ENCODE results near the gene RBM33. TPM values are rescaled to one million over a fixed set of nuclear protein-coding genes. Genes with fewer than 3 reads are reported as not detected.
"Not testable (repeated sequence)": the region's sequence is repeated elsewhere in the genome, so short reads cannot be mapped to it uniquely, and the experiment has no call there.

Gene RBM33
- total and polyA plus RNA-seq, 2 of the 8 experiments (the other 6 are each of a cell fraction or from before 2014, with no cell fraction given): 16.5 to 64.6 TPM

GRCh38 chr7:155685791-155686160 lies 41.3 kb downstream of the RBM33 start (continued):
- no peak for TF ChIP-seq NRF1 (IDR thresholded peaks at IDR 0.05; ENCODE audit: low read depth, low read length)
- TF ChIP-seq SIRT6 (IDR thresholded peaks at IDR 0.05; ENCODE audit: low read length): no peak
- no peak for TF ChIP-seq TCF12 (IDR thresholded peaks at IDR 0.05; ENCODE audit: low read depth, low read length)
- no peak for TF ChIP-seq CTCF (IDR thresholded peaks at IDR 0.05; ENCODE audit: control extremely low read depth in 1 of 3, insufficient read depth in 1 of 3, low read depth in 1 of 3, low read length in 3 of 3)
- TF ChIP-seq E2F6 (IDR thresholded peaks at IDR 0.05): no peak

GRCh38 chr7:155686620-155687324 lies 42.3 kb downstream of the RBM33 start:
- H3K36me3 ChIP-seq (ENCODE audit: control insufficient read depth in 2 of 4, insufficient read depth in 4 of 4, low read length in 3 of 4); H4K20me1 ChIP-seq (replicated peaks in 1 of 2; ENCODE audit: control insufficient read depth in 1 of 2, insufficient read depth in 2 of 2, low read length in 2 of 2); H3K4me2 ChIP-seq (ENCODE audit: insufficient read depth in 1 of 2, low read depth in 2 of 2, low read length in 2 of 2); H3K4me1 ChIP-seq (replicated peaks in 1 of 4; ENCODE audit: control insufficient read depth in 3 of 4, insufficient read depth in 4 of 4, low read length in 3 of 4); H2AK5ac ChIP-seq (ENCODE audit: low read depth, low read length); H4K5ac ChIP-seq (ENCODE audit: insufficient read length, low read depth, low read length); H2AFZ ChIP-seq (ENCODE audit: low read length); H2BK120ac ChIP-seq (replicated peaks; ENCODE audit: low read depth, low read length); H3K56ac ChIP-seq (replicated peaks; ENCODE audit: insufficient read length, low read depth, low read length); H3K23ac ChIP-seq (ENCODE audit: insufficient read length); H2BK5ac ChIP-seq (ENCODE audit: low read depth, low read length); H4K8ac ChIP-seq (ENCODE audit: extremely low read depth, insufficient read depth, low read length); H2BK20ac ChIP-seq (ENCODE audit: low read length); H3K9ac ChIP-seq (replicated peaks in 1 of 4; ENCODE audit: extremely low read depth in 1 of 4, low read depth in 3 of 4, low read length in 3 of 4); H3K27me3 ChIP-seq (replicated peaks in 1 of 4; ENCODE audit: control insufficient read depth in 3 of 4, extremely low read depth in 1 of 4, insufficient read depth in 3 of 4, low read length in 3 of 4); H3K4me3 ChIP-seq (ENCODE audit: extremely low read depth in 1 of 4, insufficient read depth in 2 of 4, low read depth in 3 of 4, low read length in 4 of 4); FAIRE-seq; H3K27ac ChIP-seq (ENCODE audit: low read depth, low read length); H3K9me3 ChIP-seq (ENCODE audit: insufficient read depth in 2 of 2, low read depth in 1 of 2, low read length in 1 of 2); DNase-seq (ENCODE audit: low read depth in 1 of 2, low spot score in 2 of 2); H3K23me2 ChIP-seq (ENCODE audit: low read depth, low read length); H3K4ac ChIP-seq (replicated peaks; ENCODE audit: insufficient read length, low read depth, low read length); POLR2A ChIA-PET (ENCODE audit: partially characterized antibody); H3K18ac ChIP-seq (ENCODE audit: extremely low read depth, low read length); H4K91ac ChIP-seq (replicated peaks; ENCODE audit: insufficient read length, low read length); H3K14ac ChIP-seq (ENCODE audit: insufficient read length); H3K79me1 ChIP-seq (ENCODE audit: low read depth, low read length); H2BK12ac ChIP-seq (ENCODE audit: low read depth, low read length); H2BK15ac ChIP-seq (ENCODE audit: low read length): not testable (repeated sequence)
- peaks cover 0 to 62% of the 10 kb centered on the region in 2 experiments; a peak in 3 of 4 replicates for H3K79me2 ChIP-seq (ENCODE audit: control insufficient read depth in 1 of 2, insufficient read depth in 2 of 2, low read length in 2 of 2)
- CTCF ChIA-PET (ENCODE audit: partially characterized antibody): interaction anchor here (1.0 kb wide), 1 partner anchor 38 kb away, joined by 4 read pairs; no protein-coding TSS in a partner anchor
- WGBS, 2 experiments (ENCODE audit: extremely low coverage in 1 of 2, insufficient coverage in 1 of 2, insufficient read length in 1 of 2, insufficient replicate concordance in 2 of 2, low coverage in 1 of 2, low lambda C conversion rate in 2 of 2, missing lambda C conversion rate in 1 of 2): 94% methylated on average over 1 of the region's 2 CpGs; no CpG with 5 or more reads in 1 of the 2 experiments
